ENCODE results near the gene GALE. TPM values are rescaled to one million over a fixed set of nuclear protein-coding genes. Genes with fewer than 3 reads are reported as not detected.

GALE gene
- total RNA-seq, 2 experiments from 2014 or later = 16.8 to 17.9 TPM

DNA sequence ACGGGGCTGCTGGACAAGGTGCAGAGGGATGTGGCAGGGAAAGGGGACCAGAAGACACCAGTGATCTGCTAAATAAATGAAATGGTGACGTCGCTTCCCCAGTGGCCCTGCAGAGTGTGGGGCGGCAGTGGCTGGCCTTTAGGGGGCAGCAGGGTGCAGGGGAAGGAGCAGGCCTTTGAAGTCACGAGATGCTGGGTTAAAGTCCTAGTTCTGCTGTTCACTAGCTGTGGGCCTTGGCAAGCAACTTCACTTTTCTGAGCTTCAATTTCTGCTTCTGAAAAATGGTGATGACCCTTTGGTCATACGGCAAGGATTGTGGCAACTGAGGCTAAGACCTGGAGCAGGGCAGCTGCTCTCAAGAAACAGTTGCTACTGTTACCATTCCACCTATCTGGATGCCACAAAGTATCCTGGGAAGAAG is 9.2 kb upstream of the GALE start:
- Histone ChIP-seq H3K9me3 (ENCODE audit: low read length) (no peaks in the 10 kb centered on the region), H3K4me1 (ENCODE audit: insufficient read depth, low read length, poor library complexity, severe bottlenecking) (peaks cover 41% of the 10 kb centered on the region), H3K4me3 (ENCODE audit: low read depth, low read length, poor library complexity, severe bottlenecking) (no peak overlapping the region), H2AFZ (ENCODE audit: low read length) (peak overlapping the region; percentile 41; the same call in 1 of the 2 replicates), H3K4me2 (ENCODE audit: low read length) (peak overlapping the region; percentile 29; the same call in 1 of the 2 replicates), H3K36me3 (ENCODE audit: insufficient read depth, low read length) (no peaks in the 10 kb centered on the region), H3K9me2 (ENCODE audit: insufficient read depth, low read length) (no peaks in the 10 kb centered on the region), H3K27ac (ENCODE audit: low read depth, low read length, poor library complexity, severe bottlenecking) (peak overlapping the region; percentile 25), H4K20me1 (ENCODE audit: insufficient read depth, low read length) (no peaks in the 10 kb centered on the region), H3K79me2 (ENCODE audit: insufficient read depth, low read depth, low read length) (no peaks in the 10 kb centered on the region)
- DNase-seq (ENCODE audit: low spot score) = peak; percentile 86
- BruUV-seq (replicated peaks) = no TSS peak
- intact Hi-C loops (cut with micrococcal nuclease; ENCODE audit: unreplicated experiment) = loop anchor here (1.0 kb wide), 3 partner anchors 45 to 107 kb away; partner anchors contain the start of gene FUCA1
- ChIA-PET POLR2A (interaction anchor here (0.6 to 1.3 kb wide), 3 partner anchors 64 to 107 kb away, joined by 3 to 4 read pairs (median 3); no protein-coding TSS in a partner anchor), CTCF (ENCODE audit: unreplicated experiment) (interaction anchor here (0.6 to 2.3 kb wide), 4 partner anchors 12 to 325 kb away, joined by 4 to 20 read pairs (median 12); no protein-coding TSS in a partner anchor)
- TF ChIP-seq, protein P1, sequence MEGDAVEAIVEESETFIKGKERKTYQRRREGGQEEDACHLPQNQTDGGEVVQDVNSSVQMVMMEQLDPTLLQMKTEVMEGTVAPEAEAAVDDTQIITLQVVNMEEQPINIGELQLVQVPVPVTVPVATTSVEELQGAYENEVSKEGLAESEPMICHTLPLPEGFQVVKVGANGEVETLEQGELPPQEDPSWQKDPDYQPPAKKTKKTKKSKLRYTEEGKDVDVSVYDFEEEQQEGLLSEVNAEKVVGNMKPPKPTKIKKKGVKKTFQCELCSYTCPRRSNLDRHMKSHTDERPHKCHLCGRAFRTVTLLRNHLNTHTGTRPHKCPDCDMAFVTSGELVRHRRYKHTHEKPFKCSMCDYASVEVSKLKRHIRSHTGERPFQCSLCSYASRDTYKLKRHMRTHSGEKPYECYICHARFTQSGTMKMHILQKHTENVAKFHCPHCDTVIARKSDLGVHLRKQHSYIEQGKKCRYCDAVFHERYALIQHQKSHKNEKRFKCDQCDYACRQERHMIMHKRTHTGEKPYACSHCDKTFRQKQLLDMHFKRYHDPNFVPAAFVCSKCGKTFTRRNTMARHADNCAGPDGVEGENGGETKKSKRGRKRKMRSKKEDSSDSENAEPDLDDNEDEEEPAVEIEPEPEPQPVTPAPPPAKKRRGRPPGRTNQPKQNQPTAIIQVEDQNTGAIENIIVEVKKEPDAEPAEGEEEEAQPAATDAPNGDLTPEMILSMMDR (conservative IDR thresholded peaks at IDR 0.05; ENCODE audit: low read length) = peak; percentile 89
- no peak for TF ChIP-seq EZH2phosphoT487 (IDR thresholded peaks at IDR 0.05; ENCODE audit: borderline replicate concordance, low read depth, low read length)

DNA sequence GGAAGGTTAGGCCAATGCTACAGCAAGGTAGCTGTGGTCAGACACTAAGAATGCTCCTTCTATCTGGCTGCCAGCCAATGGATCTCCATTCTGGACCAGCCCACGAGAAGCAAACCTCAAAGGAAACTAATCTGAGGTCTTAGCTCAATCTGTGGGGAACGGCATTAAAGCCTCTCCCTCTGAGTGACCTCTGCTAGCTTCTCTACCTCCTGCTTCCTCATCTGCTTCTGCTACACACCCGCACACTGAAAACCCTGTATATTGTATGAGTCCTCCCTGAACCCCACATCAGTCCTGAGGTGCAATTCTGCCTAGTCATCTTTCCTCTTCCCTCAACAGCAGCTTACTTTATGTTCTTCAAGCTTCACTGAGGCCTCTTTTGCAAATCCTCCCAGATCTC is 6.9 kb upstream of the GALE start:
- CTCF ChIA-PET (ENCODE audit: unreplicated experiment) = interaction anchor here (0.8 kb wide), 1 partner anchor 104 kb away, joined by 3 read pairs; no protein-coding TSS in a partner anchor
- BruUV-seq (replicated peaks) = no TSS peak
- Histone ChIP-seq H4K20me1 (ENCODE audit: insufficient read depth, low read length) (no peaks in the 10 kb centered on the region), H3K79me2 (ENCODE audit: insufficient read depth, low read depth, low read length) (no peaks in the 10 kb centered on the region), H3K4me2 (ENCODE audit: low read length) (peak overlapping the region; percentile 11; the same call in 1 of the 2 replicates), H3K36me3 (ENCODE audit: insufficient read depth, low read length) (no peaks in the 10 kb centered on the region), H3K9me3 (ENCODE audit: low read length) (no peaks in the 10 kb centered on the region), H3K27ac (ENCODE audit: low read depth, low read length, poor library complexity, severe bottlenecking) (no peak overlapping the region), H3K4me1 (ENCODE audit: insufficient read depth, low read length, poor library complexity, severe bottlenecking) (peaks cover 46% of the 10 kb centered on the region), H3K9me2 (ENCODE audit: insufficient read depth, low read length) (no peaks in the 10 kb centered on the region), H2AFZ (ENCODE audit: low read length) (no peak overlapping the region), H3K4me3 (ENCODE audit: low read depth, low read length, poor library complexity, severe bottlenecking) (no peak overlapping the region)
- no peak for DNase-seq (ENCODE audit: low spot score)
- TF ChIP-seq EZH2phosphoT487 (IDR thresholded peaks at IDR 0.05; ENCODE audit: borderline replicate concordance, low read depth, low read length) = no peak
- TF ChIP-seq, protein P1 (conservative IDR thresholded peaks at IDR 0.05; ENCODE audit: low read length) = no peak
- POLR2A ChIA-PET = interaction anchor here (1.2 kb wide), 1 partner anchor 18 kb away, joined by 4 read pairs; the partner anchor contains the start of gene HMGCL
- intact Hi-C loops (cut with micrococcal nuclease; ENCODE audit: unreplicated experiment) = no loop called here

DNA sequence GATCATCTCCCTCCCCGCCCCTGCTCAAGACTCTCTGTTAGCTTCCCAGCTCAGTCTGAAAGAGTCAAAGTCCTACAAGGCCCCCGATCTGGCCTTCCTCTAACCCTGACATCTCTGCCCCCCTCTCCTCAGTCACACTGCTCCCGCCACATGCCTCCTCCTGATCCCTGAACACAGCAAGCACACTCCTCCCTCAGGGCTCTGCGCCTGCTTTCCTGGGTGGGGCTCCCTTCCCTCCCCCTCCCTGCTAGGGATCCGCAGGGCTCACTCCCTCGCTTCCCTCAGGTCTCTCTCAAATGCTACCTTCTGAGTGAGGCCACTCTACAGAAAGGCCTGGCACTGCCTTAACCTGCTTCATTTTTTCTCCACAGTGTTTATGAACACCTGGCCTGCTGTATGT is 5.7 kb upstream of the GALE start:
- Histone ChIP-seq H3K4me3 (ENCODE audit: low read depth, low read length, poor library complexity, severe bottlenecking) (no peak overlapping the region), H3K9me2 (ENCODE audit: insufficient read depth, low read length) (no peaks in the 10 kb centered on the region), H3K4me1 (ENCODE audit: insufficient read depth, low read length, poor library complexity, severe bottlenecking) (peaks cover 47% of the 10 kb centered on the region), H4K20me1 (ENCODE audit: insufficient read depth, low read length) (no peaks in the 10 kb centered on the region), H3K79me2 (ENCODE audit: insufficient read depth, low read depth, low read length) (no peaks in the 10 kb centered on the region), H2AFZ (ENCODE audit: low read length) (no peak overlapping the region), H3K27ac (ENCODE audit: low read depth, low read length, poor library complexity, severe bottlenecking) (no peak overlapping the region), H3K4me2 (ENCODE audit: low read length) (no peak overlapping the region), H3K36me3 (ENCODE audit: insufficient read depth, low read length) (no peaks in the 10 kb centered on the region), H3K9me3 (ENCODE audit: low read length) (no peaks in the 10 kb centered on the region)
- ChIA-PET POLR2A (no interaction called here), CTCF (ENCODE audit: unreplicated experiment) (no interaction called here)
- TF ChIP-seq, protein P1 (conservative IDR thresholded peaks at IDR 0.05; ENCODE audit: low read length) = no peak
- no peak for TF ChIP-seq EZH2phosphoT487 (IDR thresholded peaks at IDR 0.05; ENCODE audit: borderline replicate concordance, low read depth, low read length)
- intact Hi-C loops (cut with micrococcal nuclease; ENCODE audit: unreplicated experiment) = no loop called here
- no TSS peak for BruUV-seq (replicated peaks)
- DNase-seq (ENCODE audit: low spot score) = no peak

Data from OCI-LY7 (cell line).